ENCODE measurements around the gene NAV1. TPM values are rescaled to one million over a fixed set of nuclear protein-coding genes. Genes with fewer than 3 reads are reported as not detected.
A peak's percentile ranks its signal among the peaks of the same experiment; 100 is the strongest.

Gene NAV1
- total and polyA plus RNA-seq, 9 of the 15 experiments (the other 6 are each of a cell fraction or from before 2014, with no cell fraction given) = 0.91 to 16.8 (median 3.2) TPM

GRCh38 chr1:201576914-201577313 lies 38.0 kb downstream of the NAV1 start (continued):
- TF ChIP-seq ZNF232 (CRISPR knock-in tag; IDR thresholded peaks at IDR 0.05) (no peak), HMGN3 (IDR thresholded peaks at IDR 0.05; ENCODE audit: borderline replicate concordance, extremely low read depth, insufficient read length, low read depth, low read length) (no peak), KAT7 (CRISPR knock-in tag; IDR thresholded peaks at IDR 0.05; ENCODE audit: borderline replicate concordance) (no peak), ZNF12 (CRISPR knock-in tag; IDR thresholded peaks at IDR 0.05) (no peak), HDAC1 (IDR thresholded peaks at IDR 0.05) (peak in 1 of 2 experiments; percentile 29; a peak in 1 of 4 replicates), ZNF184 (CRISPR knock-in tag; IDR thresholded peaks at IDR 0.05) (no peak), ZBTB40 (IDR thresholded peaks at IDR 0.05) (no peak), ZBTB40 (CRISPR knock-in tag; IDR thresholded peaks at IDR 0.05) (no peak), ZNF347 (CRISPR knock-in tag; IDR thresholded peaks at IDR 0.05; ENCODE audit: low read depth) (no peak), BCOR (IDR thresholded peaks at IDR 0.05) (peak; percentile 42; the same call in 1 of the 2 replicates), KDM2B (CRISPR knock-in tag; IDR thresholded peaks at IDR 0.05) (no peak), ETV5 (CRISPR knock-in tag; IDR thresholded peaks at IDR 0.05; ENCODE audit: low read depth) (no peak), ZNF592 (IDR thresholded peaks at IDR 0.05) (peak; percentile 10), DPF2 (IDR thresholded peaks at IDR 0.05) (no peak)
- TF ChIP-seq, protein P1, sequence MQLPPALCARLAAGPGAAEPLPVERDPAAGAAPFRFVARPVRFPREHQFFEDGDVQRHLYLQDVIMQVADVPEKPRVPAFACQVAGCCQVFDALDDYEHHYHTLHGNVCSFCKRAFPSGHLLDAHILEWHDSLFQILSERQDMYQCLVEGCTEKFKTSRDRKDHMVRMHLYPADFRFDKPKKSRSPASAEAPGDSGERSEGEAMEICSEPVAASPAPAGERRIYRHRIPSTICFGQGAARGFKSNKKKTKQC (CRISPR knock-in tag; IDR thresholded peaks at IDR 0.05) = no peak
- TF ChIP-seq, protein P2, sequence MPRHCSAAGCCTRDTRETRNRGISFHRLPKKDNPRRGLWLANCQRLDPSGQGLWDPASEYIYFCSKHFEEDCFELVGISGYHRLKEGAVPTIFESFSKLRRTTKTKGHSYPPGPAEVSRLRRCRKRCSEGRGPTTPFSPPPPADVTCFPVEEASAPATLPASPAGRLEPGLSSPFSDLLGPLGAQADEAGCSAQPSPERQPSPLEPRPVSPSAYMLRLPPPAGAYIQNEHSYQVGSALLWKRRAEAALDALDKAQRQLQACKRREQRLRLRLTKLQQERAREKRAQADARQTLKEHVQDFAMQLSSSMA (CRISPR knock-in tag; IDR thresholded peaks at IDR 0.05) = no peak

Measured in K562 (cell line).